ENCODE data around the gene HDGFL3.
"Not testable (repeated sequence)": the region's sequence is repeated elsewhere in the genome, so short reads cannot be mapped to it uniquely, and the experiment has no call there.

HDGFL3 gene

DNA sequence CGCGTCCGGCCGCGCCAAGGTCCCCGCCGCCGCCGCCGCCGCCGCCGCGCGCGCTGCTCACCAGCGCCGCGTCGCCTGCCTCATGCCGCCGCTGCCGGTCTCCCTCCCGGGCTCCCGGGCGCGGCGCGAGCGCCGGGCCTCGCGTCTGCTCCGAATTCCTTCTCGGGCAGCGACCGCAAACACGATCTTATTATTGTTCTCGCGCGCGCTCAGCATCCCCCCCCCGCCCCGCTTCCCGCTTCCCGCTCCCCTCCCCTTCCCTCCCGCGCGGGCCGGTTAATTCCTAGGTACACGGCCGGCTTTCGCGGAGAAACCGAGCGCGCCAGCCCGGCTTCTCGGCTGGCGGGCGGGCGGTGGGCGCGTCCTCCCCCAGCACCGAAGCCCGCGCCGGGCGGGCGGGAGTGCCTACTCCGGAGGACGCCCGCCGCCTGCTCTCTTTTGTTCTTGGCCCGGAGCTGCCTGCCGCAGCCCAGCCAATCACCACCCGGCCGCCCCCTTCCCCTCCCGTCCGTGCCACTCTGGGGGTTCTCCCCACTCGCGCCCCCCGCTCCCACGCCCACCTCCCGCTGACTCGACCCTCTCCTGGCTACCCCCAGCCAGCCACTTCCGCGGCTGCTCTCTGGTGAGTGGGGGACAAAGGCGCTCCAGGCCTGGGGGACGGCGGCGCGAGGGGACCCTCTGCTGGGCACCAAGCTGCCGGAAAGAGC, at the start of gene HDGFL3:
Gene HDGFL3, minus strand, starts transcription at position 164 of the 707 bp plus-strand sequence. CDS start 409 bp downstream, outside the sequence.
- DNase-seq: peak; percentile 47

DNA sequence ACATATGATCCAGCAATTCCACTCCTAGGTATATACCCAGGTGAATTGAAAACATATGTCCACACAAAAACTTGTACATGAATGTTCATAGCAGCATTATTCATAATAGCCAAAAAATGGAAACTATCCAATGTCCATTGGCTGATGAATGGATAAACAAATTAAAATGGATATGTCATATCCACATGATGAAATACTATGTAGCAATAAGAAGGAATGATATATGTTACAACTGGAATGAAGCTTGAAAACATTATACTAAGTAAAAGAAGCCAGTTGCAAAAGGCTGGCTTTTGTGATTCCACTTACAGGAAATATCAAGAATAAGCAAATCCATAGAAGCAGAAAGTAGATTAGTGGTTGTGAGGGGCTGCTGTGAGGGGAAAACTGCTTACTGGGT, 43.2 kb upstream of the HDGFL3 start:
- no peak for DNase-seq

DNA sequence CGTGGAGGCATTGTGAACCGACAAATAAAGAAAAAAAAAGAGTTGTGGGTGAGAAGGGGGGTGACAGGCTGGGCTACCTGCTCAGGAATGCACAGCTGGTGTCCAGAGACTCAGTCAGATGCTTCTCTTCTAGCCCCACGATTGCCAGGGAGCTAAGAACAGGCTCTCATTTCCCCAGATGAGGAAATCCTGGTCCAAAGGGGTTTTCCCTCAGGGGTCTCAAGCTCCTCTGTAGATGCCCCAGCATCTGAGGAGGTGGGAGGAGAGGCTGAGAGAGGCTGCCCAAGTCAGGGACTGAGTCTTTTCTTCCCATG, 41.4 kb upstream of the HDGFL3 start:
- no peak for DNase-seq

DNA sequence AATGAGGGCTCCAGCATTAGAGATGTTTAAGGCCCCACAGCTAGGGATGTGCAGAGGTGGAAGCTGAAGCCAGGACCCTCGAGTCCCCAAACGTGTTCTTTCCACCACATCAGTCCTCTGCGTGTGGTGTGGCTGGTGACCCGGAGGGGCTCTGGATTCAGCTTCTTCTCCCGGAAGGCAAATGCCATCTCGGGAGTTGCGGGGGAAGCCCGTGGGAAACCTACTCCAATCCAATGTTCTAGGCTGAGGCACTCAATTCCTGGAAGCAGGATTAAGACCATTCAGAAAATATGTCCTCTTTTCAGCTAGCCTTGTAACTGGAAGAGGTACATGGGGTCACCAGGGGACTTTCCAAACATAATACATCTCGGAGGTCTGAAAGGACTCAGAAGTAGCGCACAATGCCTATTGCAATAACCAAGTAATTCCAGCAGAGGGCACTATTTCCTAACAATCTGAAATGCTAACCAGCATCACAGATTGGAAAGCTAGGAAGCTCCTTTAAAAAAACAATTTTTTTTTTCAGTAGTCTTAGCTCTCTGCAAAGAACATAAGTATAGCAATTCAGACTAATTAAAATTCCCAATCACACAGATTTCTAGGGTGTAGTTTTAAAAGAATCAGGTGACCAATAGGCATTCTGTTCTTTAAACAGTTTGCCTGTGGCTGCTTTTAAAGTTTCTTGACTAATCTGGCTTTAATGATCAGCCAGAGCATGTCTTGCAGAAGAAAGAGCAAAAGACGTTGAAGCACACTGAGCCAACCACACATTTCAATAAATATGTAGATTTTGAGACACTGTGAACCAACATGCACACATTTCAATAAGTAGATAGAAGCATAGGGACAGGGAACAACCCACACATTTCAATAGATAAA, 40.8 kb upstream of the HDGFL3 start:
- DNase-seq: peak; percentile 11

DNA sequence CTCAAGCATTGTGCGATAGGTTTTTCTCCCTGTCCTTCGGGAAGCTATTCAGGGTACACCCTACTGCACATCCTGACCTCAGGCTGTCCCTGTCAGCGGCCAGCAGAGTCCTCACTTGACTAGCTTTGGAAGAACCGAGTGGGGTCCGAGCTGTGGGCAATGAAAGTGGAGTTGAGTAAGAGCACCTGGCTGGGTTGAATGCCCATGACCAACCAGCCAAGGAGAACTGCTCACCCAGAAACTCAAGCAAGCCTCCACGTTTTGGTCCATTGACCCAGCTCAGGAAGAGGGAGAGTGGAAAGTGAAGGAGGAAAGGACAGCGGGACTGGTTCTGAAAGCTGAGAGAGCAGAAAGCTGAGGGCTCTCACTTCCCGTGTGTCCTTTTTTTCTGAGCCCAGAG, 36.0 kb upstream of the HDGFL3 start:
- DNase-seq: no peak

DNA sequence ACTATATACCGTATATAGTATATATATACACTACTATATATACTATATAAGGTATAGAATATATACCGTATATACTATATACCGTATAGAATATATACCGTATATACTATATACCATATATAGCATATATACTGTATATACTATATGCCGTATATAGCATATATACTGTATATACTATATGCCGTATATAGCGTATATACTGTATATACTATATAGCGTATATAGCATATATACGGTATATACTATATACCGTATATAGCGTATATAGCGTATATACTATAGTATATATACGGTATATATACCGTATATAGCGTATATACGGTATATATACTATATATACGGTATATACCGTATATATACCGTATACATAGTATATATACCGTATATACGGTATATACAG, 22.6 kb upstream of the HDGFL3 start:
- DNase-seq: no peak

DNA sequence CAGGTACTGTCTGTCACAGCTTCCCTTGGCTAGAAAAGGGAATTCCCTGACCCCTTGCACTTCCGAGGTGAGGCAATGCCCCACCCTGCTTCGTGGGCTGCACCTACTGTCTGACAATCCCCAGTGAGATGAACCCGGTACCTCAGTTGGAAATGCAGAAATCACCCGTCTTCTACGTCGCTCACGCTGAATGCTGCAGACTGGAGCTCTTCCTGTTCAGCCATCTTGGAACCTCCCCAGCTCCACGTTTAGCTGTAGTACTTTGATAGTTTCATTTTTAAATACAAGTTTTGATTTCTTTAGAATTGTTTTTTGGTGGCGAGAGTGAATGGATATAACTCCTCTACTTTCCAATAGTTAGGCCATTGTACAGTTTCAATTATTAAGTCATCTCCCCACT, 17.8 kb upstream of the HDGFL3 start:
- no peak for DNase-seq

DNA sequence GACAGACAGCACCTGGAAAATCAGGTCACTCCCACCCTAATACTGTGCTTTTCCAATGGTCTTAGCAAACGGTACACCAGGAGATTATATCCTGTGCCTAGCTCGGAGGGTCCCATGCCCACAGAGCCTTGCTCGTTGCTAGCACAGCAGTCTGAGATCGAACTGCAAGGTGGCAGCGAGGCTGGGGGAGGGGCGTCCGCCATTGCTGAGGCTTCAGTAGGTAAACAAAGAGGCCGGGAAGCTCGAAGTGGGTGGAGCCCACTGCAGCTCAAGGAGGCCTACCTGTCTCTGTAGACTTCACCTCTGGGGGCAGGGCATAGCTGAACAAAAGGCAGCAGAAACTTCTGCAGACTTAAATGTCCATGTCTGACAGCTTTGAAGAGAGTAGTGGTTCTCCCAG, 14.2 kb upstream of the HDGFL3 start:
- DNase-seq: not testable (repeated sequence)

DNA sequence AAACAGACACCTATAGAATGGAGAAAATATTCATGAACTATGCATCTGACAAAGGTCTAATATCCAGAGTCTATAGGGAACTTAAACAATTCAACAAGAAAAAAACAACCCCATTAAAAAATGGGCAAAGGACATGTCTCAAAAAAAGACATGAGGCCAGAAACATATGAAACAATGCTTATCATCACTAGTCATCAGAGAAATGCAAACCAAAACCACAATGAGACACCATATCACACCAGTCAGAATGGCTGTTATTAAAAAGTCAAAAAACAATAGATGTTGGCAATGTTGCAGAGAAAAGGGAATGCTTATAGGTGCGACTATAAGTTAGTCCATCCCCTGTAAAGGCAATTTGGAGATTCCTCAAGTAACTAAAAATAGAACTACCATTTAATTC, 11.4 kb upstream of the HDGFL3 start:
- no peak for DNase-seq

DNA sequence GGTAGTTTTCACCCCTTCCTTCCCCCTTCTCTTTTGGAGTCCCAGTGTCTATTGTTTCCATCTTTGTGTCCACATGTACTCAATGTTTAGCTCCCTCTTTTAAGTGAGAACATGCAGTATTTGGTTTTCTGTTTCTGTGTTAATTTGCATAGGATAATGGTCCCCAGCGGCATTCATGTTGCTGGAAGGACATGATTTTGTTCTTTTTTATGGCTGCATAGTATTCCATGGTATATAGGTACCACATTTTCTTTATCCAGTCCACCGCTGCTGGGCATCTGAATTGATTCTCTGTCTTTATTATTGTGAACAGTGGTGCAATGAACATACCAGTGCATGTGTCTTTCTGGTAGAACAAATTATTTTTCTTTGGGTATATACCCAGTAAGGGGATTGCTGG, 7.7 kb upstream of the HDGFL3 start:
- no peak for DNase-seq

DNA sequence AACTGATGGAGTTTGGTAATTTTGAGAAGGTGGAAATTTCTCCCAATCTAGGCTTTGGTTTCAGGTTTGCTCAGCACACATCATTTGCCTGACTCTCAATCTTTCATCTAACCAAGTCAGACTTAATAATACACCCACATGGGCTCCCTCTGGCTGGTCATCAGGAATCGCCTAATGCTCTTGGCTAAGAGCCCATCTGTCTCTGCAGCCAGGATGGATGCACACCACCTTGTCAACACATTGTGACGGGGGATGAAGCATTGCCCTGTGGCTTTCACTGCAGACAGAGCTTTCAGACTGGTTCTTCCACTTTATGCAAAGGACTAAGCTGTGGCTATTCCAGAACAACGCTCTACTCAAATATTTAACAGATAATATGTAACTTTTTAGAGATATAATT, 3.0 kb upstream of the HDGFL3 start:
- no peak for DNase-seq

DNA sequence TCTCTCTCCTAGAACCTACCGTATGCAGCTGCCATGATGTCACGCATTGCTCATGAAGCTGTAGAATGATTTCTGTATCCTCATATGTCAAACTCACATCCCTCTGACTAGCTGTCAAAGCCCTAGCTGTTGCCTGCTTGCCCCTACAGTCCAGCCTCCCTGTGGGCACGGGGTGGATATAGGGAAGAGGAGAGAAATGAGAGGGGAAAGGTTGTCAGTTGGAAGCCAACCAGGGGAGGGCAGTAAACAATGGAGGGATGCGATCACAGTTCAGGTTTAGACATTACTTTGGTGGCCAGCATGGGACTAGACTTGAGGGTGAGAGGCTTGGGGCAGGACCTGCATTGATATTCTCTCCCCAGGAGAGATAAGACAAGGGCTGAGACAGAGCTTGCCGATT, 1.7 kb upstream of the HDGFL3 start:
- DNase-seq: no peak

DNA sequence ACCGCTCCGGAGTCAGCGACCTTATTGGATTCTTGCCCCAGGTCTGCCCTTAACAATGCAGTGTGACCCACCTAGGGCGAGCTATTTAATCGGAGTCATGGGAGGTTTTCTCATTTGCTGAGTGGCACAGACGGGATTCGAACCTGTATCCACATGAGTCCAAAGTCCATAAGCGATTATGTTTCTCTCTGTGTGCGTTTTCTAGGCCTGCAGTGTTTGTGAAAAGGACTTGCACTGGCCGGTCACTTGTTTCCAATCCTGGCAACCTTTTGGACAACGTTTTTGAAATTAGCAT, 691 bp upstream of the HDGFL3 start:
- DNase-seq: no peak

DNA sequence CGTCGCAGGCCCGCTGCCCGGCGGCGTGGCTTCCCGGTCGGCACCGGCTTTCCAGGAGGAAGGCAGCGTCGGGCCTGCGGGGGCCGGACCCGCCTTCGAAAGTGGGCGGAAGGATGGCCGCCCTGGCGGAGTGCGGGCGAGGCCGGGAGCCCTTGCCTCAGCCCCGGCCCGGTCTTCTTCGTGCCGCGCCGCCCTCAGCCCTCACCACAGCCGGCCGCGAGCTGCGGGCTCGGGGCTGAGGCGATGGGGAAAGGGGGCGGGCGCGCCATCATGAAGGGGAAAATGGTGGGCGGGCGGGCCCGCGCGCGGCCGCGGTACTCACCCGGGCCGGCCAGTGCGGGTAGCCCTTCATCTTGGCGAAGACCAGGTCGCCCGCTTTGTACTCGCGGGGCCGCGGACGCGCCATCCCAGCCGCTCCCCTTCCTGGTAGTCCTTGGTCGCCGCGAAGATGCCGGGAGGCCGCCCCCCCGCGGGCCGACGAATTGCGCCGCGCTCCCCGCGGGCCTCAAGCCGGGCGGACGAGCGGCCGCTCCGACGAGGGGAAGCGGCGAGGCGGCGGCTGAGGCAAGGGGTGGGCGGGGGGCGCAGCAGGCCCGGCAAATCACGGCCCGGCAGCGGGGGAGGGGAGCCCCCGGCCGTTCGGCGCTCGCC, 489 bp downstream of the HDGFL3 start:
- no peak for DNase-seq

DNA sequence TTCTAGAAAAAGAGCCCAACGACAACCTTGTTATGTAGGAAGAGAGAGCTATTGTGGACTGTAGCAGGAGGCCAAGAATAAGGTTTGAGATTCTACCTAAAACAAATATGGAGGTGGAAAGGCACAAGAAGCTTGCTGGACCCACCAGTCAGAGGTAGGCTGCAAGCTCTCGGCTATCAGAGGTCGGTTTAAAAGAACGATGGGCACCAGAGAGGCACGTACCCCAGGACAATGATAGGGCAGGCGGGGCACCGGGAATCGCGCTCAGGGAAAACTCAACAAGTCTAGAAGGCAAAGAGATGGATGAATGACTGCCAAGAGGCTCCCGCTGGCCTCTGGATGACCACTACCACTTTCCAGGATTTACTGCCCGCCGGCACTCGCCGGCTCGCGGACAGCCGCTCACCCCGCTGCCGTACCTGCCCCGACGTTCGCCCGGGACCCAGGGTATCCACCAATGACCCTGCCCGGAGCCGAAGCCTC, 1.1 kb downstream of the HDGFL3 start:
- DNase-seq: no peak

DNA sequence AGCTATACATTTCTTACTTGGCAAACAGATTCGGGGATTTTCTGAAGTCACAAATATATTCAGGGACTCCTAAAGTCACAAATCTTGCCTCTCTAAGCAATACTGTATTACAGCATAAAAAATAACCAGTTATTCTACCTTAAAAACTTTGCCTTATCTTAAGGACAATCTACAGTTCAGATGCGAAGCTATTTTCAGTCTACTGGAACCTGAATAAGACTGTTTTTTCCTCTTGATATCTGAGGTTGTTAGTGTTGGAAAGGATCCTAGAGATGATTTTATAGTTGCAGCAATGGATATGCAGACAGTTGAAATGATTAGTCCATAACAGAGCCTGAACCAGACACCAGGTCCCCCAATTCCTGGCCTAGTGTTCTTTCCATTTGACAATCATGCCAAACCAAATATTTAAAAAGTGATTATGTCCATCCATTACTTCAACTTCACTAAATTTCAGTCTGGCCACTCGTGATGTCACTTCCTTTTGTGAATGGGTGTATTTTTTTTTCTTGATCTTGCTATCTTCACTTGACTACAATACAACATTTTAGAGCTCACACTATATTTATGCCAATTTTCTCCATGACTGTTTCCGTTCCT, 1.8 kb downstream of the HDGFL3 start:
- no peak for DNase-seq

DNA sequence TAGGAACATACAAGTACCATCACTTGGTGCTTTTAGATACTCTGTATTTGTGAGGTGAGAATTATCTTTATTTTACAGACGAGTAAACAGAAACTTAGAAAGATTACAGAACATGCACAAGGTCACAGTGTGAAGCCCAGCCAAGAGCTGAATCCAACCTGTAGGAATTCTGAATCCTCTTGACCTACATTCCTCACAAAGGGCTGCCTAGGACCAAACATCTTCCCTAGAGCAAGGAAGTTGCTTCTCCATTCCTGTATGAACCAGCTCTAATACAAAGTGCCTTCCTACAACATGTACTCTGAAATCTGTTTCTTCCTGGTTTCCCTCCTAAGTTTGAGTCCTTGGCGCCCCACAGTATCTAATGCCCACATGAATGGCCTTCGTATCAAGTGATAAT, 2.9 kb downstream of the HDGFL3 start:
- no peak for DNase-seq

DNA sequence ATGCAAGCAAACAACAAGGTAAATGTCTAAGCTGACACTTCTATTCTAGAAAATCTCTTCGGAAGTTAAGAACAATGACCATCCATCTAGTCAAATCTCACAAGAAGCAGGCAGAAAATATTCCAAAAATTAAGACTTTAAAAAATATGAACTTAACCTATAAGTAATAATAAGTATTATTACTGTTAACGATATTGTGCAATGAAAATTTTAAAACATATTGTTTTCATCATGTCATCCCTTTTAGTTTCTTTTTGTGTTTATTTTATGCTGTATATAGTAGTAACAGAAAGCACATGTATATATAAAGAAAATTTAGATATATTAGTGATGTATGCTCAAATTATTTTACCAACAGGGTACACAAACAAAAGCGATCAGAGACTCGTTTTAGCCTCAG, 4.1 kb downstream of the HDGFL3 start:
- no peak for DNase-seq

DNA sequence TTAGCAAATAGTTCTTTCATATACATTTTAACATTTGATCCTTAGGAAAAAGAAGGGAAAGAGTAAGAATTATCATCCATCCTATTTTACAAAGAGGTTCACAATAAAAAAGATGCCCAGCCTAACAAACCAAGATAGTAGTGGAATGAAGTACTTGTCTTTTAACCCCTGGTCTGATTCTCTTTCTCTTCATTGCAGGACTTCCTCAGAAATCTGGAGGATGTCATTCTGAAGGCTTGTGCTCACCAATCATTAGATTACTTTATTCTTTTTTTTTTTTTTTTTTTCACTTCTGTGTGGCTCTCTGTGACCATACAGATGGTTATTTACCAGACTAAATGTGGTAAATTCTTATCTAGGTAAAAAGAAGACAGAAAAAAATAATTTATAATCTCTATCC, 7.0 kb downstream of the HDGFL3 start:
- DNase-seq: no peak

DNA sequence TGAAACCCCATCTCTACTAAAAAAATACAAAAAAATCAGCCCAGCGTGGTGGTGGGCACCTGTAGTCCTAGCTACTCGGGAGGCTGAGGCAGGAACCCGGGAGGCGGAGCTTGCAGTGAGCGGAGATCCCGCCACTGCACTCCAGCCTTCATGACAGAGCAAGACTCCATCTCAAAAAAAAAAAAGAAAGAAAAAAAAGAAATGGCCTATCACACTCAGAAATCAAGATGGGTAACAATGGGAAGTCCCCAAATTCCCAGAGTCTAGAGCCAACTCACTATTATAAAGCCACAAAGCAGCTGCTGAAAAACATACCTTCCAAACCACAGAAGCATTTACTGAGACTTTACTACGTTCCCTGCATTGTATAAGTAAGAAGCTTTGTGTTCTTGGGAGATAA, 7.5 kb downstream of the HDGFL3 start:
- DNase-seq: no peak

DNA sequence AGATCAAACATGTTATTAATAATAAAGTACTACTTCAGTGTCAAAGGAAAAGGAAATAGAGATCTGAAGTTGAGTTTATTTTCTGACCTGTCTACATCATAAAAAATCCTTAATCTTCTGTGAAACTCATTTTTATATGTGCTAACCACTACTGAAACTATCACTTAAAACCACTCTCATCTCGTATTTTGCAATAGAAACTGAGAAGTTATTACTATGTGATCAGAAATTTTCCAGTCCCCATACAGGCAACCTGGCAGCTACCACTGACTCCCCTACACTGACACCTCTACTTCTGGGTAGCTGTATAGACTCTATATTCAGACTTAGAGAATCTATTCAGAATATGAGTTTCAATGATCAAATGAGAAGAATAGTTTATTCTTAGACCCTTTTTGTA, 8.3 kb downstream of the HDGFL3 start:
- no peak for DNase-seq

DNA sequence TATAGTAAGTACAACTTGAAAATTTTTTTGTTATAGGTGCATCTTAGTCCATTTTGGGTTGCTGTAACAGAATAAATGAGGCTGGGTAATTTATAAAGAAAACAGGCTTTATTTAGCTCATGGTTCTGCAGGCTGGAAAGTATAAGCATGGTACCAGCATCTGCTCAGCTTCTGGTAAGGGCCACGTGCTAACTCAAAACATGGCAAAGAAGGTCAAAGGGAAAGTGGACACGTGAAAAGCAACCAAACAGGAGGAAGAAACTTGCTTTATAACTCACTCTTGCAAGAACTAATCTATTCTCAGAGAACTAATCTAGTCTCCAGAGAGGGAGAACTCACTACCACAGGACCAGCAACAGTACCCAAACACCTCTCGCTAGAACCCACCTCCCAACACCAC, 9.1 kb downstream of the HDGFL3 start:
- no peak for DNase-seq

DNA sequence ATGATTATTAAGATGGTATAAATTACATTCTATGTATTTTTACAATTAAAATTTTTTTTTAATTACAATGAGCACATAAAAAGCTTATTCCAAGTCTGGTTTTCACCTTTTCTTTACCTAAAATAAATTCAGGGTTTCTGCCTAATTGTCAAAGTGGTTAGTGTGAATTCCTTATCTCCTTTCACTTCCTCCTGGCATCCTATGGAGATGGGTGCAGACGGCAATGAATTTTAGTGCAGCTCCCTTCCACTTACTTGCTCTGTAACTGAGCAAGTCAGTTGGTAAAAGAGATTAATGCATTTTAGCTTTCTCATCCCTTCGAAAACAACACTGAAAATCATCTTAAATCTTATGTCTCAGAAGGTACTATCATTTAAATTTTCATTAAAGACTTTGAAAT, 13.1 kb downstream of the HDGFL3 start:
- DNase-seq: no peak

DNA sequence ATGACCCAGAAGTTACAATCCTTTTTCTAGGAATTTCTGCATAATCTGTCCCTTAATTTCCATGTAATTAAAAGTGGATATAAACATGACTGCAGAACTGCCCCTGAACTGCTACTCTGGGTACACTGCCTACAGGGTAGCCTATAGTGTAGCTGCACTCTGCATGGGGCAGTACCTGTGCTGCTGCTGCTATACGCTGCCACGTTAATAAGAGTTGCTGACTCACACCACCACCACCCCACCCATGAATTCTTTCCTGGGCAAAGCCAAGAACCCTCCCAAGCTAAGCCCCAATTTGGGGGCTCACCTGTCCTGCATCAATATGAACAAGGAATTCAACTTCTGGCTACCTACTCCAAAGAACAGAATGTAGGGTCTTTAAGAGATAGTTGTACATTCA, 13.9 kb downstream of the HDGFL3 start:
- no peak for DNase-seq
